GM12878 (cell line): Measurements from ENCODE around the gene RCC2. TPM values are rescaled to one million over a fixed set of nuclear protein-coding genes. Genes with fewer than 3 reads are reported as not detected.

Experiments used
- ATAC-seq: fragments of 200-7000 bp; cut with Tn5 transposase; 3 replicates; pipeline ENCODE4 v1.9.1; 2020; ENCODE audit warnings: mild to moderate bottlenecking, moderate library complexity
- BruUV-seq: library from RNA; stranded (reverse); fragments of 400-500 nt; replicated peaks from 2 replicates; lab custom pipeline; 2021; lab: Mats Ljungman, UMichigan
- CTCF ChIA-PET: fragments of 300-600 bp; sonication (Branson Sonifier 250); formaldehyde crosslinking; extraction: SDS; loops from one replicate; lab custom pipeline; 2021; ENCODE audit warnings: inconsistent platforms; lab: Yijun Ruan, JAX
- POLR2A ChIA-PET: fragments of 350-600 bp; formaldehyde crosslinking; extraction: SDS; loops from one replicate; lab custom pipeline; 2021; ENCODE audit warnings: inconsistent platforms; lab: Charles Lee
- RAD21 ChIA-PET: fragments of 300-600 bp; sonication (Branson Sonifier 250); formaldehyde crosslinking; loops from one replicate; lab custom pipeline; 2023; ENCODE audit warnings: antibody characterized with exemption; ENCODE audit not compliant: unreplicated experiment; lab: Charles Lee
- SMC1A ChIA-PET: fragments of 300-600 bp; sonication (Branson Sonifier 250); formaldehyde crosslinking; loops from one replicate; lab custom pipeline; 2023; ENCODE audit not compliant: unreplicated experiment, uncharacterized antibody; lab: Charles Lee
- DNase-seq: peaks from one replicate; pipeline ENCODE4 v3.0.0-alpha.2; 2011; ENCODE audit warnings: low read depth, low spot score
- FAIRE-seq: peaks from 3 replicates; lab custom pipeline; 2011; peaks lifted over from hg19 to GRCh38; lab: Jason Lieb, UNC
- H2AFZ ChIP-seq: 2 replicates; pipeline ENCODE4 v1.6.0; 2011; ENCODE audit warnings: low read depth, low read length, control low read depth; ENCODE audit not compliant: control insufficient read depth
- H3K27ac ChIP-seq: 2 replicates; pipeline ENCODE4 v1.5.1; 2011; ENCODE audit warnings: control low read depth; ENCODE audit not compliant: control insufficient read depth, insufficient read depth
- H3K27me3 ChIP-seq, 2 experiments: replicated peaks in 1 of 2; 2 replicates each; pipeline versions ENCODE4 v1.6.0 to v1.6.1; 2011; ENCODE audit warnings: low read length in 1 of 2; ENCODE audit not compliant: control insufficient read depth in 2 of 2, insufficient read depth in 2 of 2
- H3K36me3 ChIP-seq, 2 experiments: 2 replicates each; pipeline ENCODE4 v1.5.1; 2011; ENCODE audit warnings: low read length in 1 of 2; ENCODE audit not compliant: control insufficient read depth in 2 of 2, insufficient read depth in 2 of 2
- H3K4me1 ChIP-seq: 2 replicates; pipeline ENCODE4 v1.6.1; 2011; ENCODE audit warnings: mild to moderate bottlenecking, low read length, moderate library complexity, mixed read lengths; ENCODE audit not compliant: control insufficient read depth, insufficient read depth
- H3K4me2 ChIP-seq: 2 replicates; pipeline ENCODE4 v1.6.0; 2011; ENCODE audit warnings: control low read depth; ENCODE audit not compliant: control insufficient read depth, insufficient read depth
- H3K4me3 ChIP-seq: fragments of 200-600 bp; sonication (generic); 2 replicates; pipeline ENCODE4 v1.5.1; 2016
- H3K79me2 ChIP-seq: 2 replicates; pipeline ENCODE4 v1.6.0; 2011; ENCODE audit warnings: low read length; ENCODE audit not compliant: control insufficient read depth, insufficient read depth
- H3K9ac ChIP-seq: 2 replicates; pipeline ENCODE4 v1.8.0; 2011; ENCODE audit warnings: low read length, control low read depth, mixed read lengths; ENCODE audit not compliant: control insufficient read depth, insufficient read depth
- H3K9me3 ChIP-seq: replicated peaks from 3 replicates; pipeline ENCODE4 v1.5.1; 2011; ENCODE audit warnings: mild to moderate bottlenecking, low read length; ENCODE audit not compliant: control insufficient read depth, insufficient read depth
- H4K20me1 ChIP-seq: 2 replicates; pipeline ENCODE4 v1.6.0; 2011; ENCODE audit not compliant: control insufficient read depth, insufficient read depth
- BCL11A ChIP-seq: IDR thresholded peaks from 2 replicates; pipeline ENCODE4 v1.6.1; 2011; ENCODE audit warnings: low read depth, low read length
- CBFB ChIP-seq: IDR thresholded peaks from 2 replicates; pipeline ENCODE4 v1.6.1; 2016; ENCODE audit warnings: antibody characterized with exemption, low read depth
- CBX3 ChIP-seq: fragments of 200-600 bp; sonication (generic); IDR thresholded peaks from 2 replicates; pipeline ENCODE4 v1.6.1; 2016; ENCODE audit warnings: low read depth, borderline replicate concordance
- CBX5 ChIP-seq: sonication (generic); IDR thresholded peaks from 2 replicates; pipeline ENCODE4 v1.6.1; 2016; ENCODE audit warnings: low read depth, moderate library complexity, mild to moderate bottlenecking, inconsistent platforms
- CREB1 ChIP-seq: IDR thresholded peaks from 2 replicates; pipeline ENCODE4 v1.6.1; 2012; ENCODE audit warnings: low read depth, mild to moderate bottlenecking, inconsistent platforms
- DPF2 ChIP-seq: fragments of 450-650 bp; IDR thresholded peaks from 2 replicates; pipeline ENCODE4 v1.6.1; 2017; ENCODE audit warnings: mild to moderate bottlenecking
- ESRRA ChIP-seq: IDR thresholded peaks from 2 replicates; pipeline ENCODE4 v1.6.1; 2012; ENCODE audit warnings: mild to moderate bottlenecking, low read length, improper control_type of control experiment
- FOXK2 ChIP-seq: fragments of 450-650 bp; IDR thresholded peaks from 2 replicates; pipeline ENCODE4 v1.6.1; 2017; ENCODE audit warnings: mild to moderate bottlenecking, moderate library complexity
- IKZF1 ChIP-seq: fragments of 450-650 bp; conservative IDR thresholded peaks from 2 replicates; pipeline ENCODE4 v1.6.1; 2017; ENCODE audit warnings: antibody characterized with exemption, mild to moderate bottlenecking
- KAT2A ChIP-seq: conservative IDR thresholded peaks from 2 replicates; pipeline ENCODE4 v1.6.1; 2011; ENCODE audit warnings: low read depth, low read length; ENCODE audit not compliant: control insufficient read depth
- KLF5 ChIP-seq: fragments of 450-650 bp; IDR thresholded peaks from 2 replicates; pipeline ENCODE4 v1.6.1; 2014; ENCODE audit warnings: mild to moderate bottlenecking; ENCODE audit not compliant: partially characterized antibody
- NFXL1 ChIP-seq: fragments of 450-650 bp; IDR thresholded peaks from 2 replicates; pipeline ENCODE4 v1.6.1; 2017; ENCODE audit warnings: antibody characterized with exemption, mild to moderate bottlenecking, borderline replicate concordance
- NFYA ChIP-seq: IDR thresholded peaks from 2 replicates; pipeline ENCODE4 v1.6.1; 2011; ENCODE audit warnings: low read depth, mild to moderate bottlenecking, low read length, improper control_type of control experiment, borderline replicate concordance
- PAX8 ChIP-seq: fragments of 450-650 bp; IDR thresholded peaks from 2 replicates; pipeline ENCODE4 v1.6.1; 2017; ENCODE audit warnings: mild to moderate bottlenecking, moderate library complexity
- RB1 ChIP-seq: fragments of 450-650 bp; formaldehyde crosslinking; IDR thresholded peaks from 2 replicates; pipeline ENCODE4 v1.6.1; 2017; ENCODE audit warnings: mild to moderate bottlenecking, borderline replicate concordance
- TAF1 ChIP-seq: IDR thresholded peaks from 2 replicates; pipeline ENCODE4 v1.6.1; 2011; ENCODE audit warnings: mild to moderate bottlenecking, low read depth, low read length, borderline replicate concordance
- ZZZ3 ChIP-seq: IDR thresholded peaks from 2 replicates; pipeline ENCODE4 v1.6.1; 2011; ENCODE audit warnings: low read depth; ENCODE audit not compliant: control insufficient read depth, insufficient read length
- WGBS: methylation state at CpG from one replicate; pipeline ENCODE4 v1.1.6; 2016; ENCODE audit warnings: low lambda C conversion rate; ENCODE audit not compliant: insufficient replicate concordance, insufficient coverage; ENCODE audit errors: missing lambda C conversion rate; 5-methylcytosine and 5-hydroxymethylcytosine counted together
- in situ Hi-C: fragments of 300-500 bp; cut with MboI; formaldehyde crosslinking; loops from 9 replicates; pipeline ENCODE4 v1.14.3; 2018; ENCODE audit warnings: mixed read lengths
- intact Hi-C: fragments of 100-400 bp; cut with micrococcal nuclease; formaldehyde crosslinking; loops from one replicate; pipeline ENCODE4 v1.14.2; 2022; ENCODE audit not compliant: unreplicated experiment
- polyA plus RNA-seq, 11 experiments: library from polyadenylated mRNA; depleted of rRNA in 4 of 11; unstranded in 6 of 11; stranded (reverse) in 5 of 11; fragments of >200 nt; fragmentation: Nextera tagmentation in 4 of 11; fragmentation: Illumina TruSeq in 1 of 11; extraction: Ambion mirVana in 4 of 11; extraction: Trizol in 1 of 11; gene quantifications; 1 replicate in 1 of 11; 2 replicates in 10 of 11; pipeline versions ENCODE4 v1.2.1 to v1.2.3, GENCODE V29; 2011 to 2016; ENCODE audit warnings: inconsistent platforms in 2 of 11, missing spikeins in 2 of 11, low read depth in 1 of 11
- total RNA-seq, 4 experiments: library from RNA; depleted of rRNA in 3 of 4; stranded (reverse); fragments of >200 nt in 3 of 4; fragmentation: Illumina TruSeq in 1 of 4; extraction: Trizol in 1 of 4; gene quantifications; 2 replicates each; pipeline versions ENCODE4 v1.2.1 to v1.2.3, GENCODE V29; 2013 to 2021
- TF ChIP-seq, protein P1 (sequence below): IDR thresholded peaks from 2 replicates; pipeline ENCODE4 v1.6.1; 2012; ENCODE audit warnings: low read length, inconsistent platforms
- TF ChIP-seq, protein P2 (sequence below): IDR thresholded peaks from 2 replicates; pipeline ENCODE4 v1.6.1; 2011; ENCODE audit warnings: low read depth, mild to moderate bottlenecking, low read length, moderate library complexity, borderline replicate concordance; ENCODE audit errors: extremely low read depth

RCC2 gene
- total and polyA plus RNA-seq, 10 of the 15 experiments (the other 5 are each of a cell fraction or from before 2014, with no cell fraction given): 10.7 to 176 (median 85.5) TPM

DNA sequence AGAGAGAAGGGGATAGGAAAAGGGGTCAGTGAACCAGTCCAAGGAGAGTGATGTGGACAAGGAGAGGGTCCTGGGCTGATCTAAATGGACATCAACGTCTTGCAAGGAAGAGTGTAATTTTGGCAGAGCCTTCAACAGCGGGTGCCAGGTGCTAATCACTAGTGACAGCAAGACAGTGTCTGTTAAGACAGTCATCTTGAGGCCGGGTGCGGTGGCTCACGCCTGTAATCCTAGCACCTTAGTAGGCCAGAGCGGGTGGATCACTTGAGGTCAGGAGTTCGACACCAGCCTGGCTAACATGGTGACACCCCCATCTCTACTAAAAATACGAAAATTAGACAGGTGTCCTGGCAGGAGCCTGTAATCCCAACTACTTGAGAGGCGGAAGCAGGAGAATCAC, 79.7 kb downstream of the RCC2 start (continued):
- TF ChIP-seq, protein P1, sequence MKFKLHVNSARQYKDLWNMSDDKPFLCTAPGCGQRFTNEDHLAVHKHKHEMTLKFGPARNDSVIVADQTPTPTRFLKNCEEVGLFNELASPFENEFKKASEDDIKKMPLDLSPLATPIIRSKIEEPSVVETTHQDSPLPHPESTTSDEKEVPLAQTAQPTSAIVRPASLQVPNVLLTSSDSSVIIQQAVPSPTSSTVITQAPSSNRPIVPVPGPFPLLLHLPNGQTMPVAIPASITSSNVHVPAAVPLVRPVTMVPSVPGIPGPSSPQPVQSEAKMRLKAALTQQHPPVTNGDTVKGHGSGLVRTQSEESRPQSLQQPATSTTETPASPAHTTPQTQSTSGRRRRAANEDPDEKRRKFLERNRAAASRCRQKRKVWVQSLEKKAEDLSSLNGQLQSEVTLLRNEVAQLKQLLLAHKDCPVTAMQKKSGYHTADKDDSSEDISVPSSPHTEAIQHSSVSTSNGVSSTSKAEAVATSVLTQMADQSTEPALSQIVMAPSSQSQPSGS: no peak
- TF ChIP-seq ESRRA (no peak), TAF1 (no peak), RB1 (no peak), DPF2 (no peak)

DNA sequence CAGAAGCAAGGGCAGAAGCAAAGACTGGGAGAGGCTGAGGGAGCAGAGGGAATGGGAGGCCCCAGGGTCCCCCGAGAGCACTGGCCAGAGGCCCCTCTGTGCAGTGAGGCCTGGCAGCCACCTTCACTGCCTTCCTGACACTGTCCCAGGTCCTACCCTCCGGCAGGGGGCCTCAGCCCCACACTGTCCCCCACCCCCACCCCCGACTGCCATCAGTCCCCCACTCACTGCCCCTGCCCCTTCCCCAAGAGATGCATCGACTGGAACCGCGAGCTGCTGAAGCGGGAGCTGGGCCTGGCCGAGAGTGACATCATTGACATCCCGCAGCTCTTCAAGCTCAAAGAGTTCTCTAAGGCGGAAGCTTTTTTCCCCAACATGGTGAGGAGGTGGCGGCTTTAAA, 80.4 kb downstream of the RCC2 start:
- ATAC-seq (no peak), DNase-seq (no peak), FAIRE-seq (no peak)
- Histone ChIP-seq H3K9ac (no peak overlapping the region), H3K27me3 (no peaks in the 10 kb centered on the region; a peak in 1 of 4 replicates), H3K4me3 (no peak overlapping the region), H3K36me3 (no peaks in the 10 kb centered on the region), H3K27ac (no peak overlapping the region), H2AFZ (no peak overlapping the region), H3K9me3 (no peaks in the 10 kb centered on the region), H3K4me2 (no peak overlapping the region), H4K20me1 (no peaks in the 10 kb centered on the region), H3K79me2 (no peaks in the 10 kb centered on the region), H3K4me1 (no peaks in the 10 kb centered on the region)
- no TSS peak for BruUV-seq
- in situ Hi-C loops: no loop called here
- ChIA-PET RAD21 (no interaction called here), POLR2A (no interaction called here), CTCF (no interaction called here), SMC1A (no interaction called here)
- 66% methylated on average over 11 of the region's 11 CpGs for WGBS
- intact Hi-C loops: no loop called here
- no peak for TF ChIP-seq CREB1
- no peak for TF ChIP-seq CBX3
- no peak for TF ChIP-seq CBX5
- TF ChIP-seq KAT2A: no peak
- no peak for TF ChIP-seq ZZZ3
- no peak for TF ChIP-seq KLF5
- no peak for TF ChIP-seq RB1
- no peak for TF ChIP-seq NFYA
- TF ChIP-seq, protein P2, sequence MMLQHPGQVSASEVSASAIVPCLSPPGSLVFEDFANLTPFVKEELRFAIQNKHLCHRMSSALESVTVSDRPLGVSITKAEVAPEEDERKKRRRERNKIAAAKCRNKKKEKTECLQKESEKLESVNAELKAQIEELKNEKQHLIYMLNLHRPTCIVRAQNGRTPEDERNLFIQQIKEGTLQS: no peak
- no peak for TF ChIP-seq BCL11A
- TF ChIP-seq FOXK2: no peak
- no peak for TF ChIP-seq CBFB
- TF ChIP-seq NFXL1: no peak
- no peak for TF ChIP-seq IKZF1
- no peak for TF ChIP-seq PAX8
